GM23248 (cell line): ENCODE results near the gene TRIM32. TPM values are rescaled to one million over a fixed set of nuclear protein-coding genes. Genes with fewer than 3 reads are reported as not detected.

Experiments used
- DNase-seq: peaks from one replicate; pipeline ENCODE4 v3.0.0-alpha.2; 2015
- H2AFZ ChIP-seq: fragments of 200-600 bp; sonication (generic); 2 replicates; pipeline ENCODE4 v1.6.1; 2016; ENCODE audit warnings: antibody characterized with exemption
- H3F3A ChIP-seq: fragments of 200-600 bp; sonication (generic); 2 replicates; pipeline ENCODE4 v1.6.1; 2016; ENCODE audit warnings: mild to moderate bottlenecking, antibody characterized with exemption, mixed run types; ENCODE audit not compliant: insufficient read depth
- H3K27ac ChIP-seq: fragments of 200-600 bp; sonication (generic); 2 replicates; pipeline ENCODE4 v1.5.1; 2016; ENCODE audit warnings: mild to moderate bottlenecking
- H3K27me3 ChIP-seq: fragments of 200-600 bp; sonication (generic); replicated peaks from 2 replicates; pipeline ENCODE4 v1.6.1; 2016; ENCODE audit warnings: mild to moderate bottlenecking; ENCODE audit not compliant: insufficient read depth
- H3K36me3 ChIP-seq: fragments of 200-600 bp; sonication (generic); 2 replicates; pipeline ENCODE4 v1.6.1; 2016; ENCODE audit warnings: low read depth, mild to moderate bottlenecking
- H3K4me1 ChIP-seq: fragments of 200-600 bp; sonication (generic); 2 replicates; pipeline ENCODE4 v1.6.1; 2016; ENCODE audit warnings: mild to moderate bottlenecking; ENCODE audit not compliant: insufficient read depth
- H3K4me2 ChIP-seq: fragments of 200-600 bp; sonication (generic); one replicate; pipeline ENCODE4 v1.6.1; 2016; ENCODE audit warnings: mild to moderate bottlenecking; ENCODE audit not compliant: unreplicated experiment
- H3K4me3 ChIP-seq: fragments of 200-600 bp; sonication (generic); 2 replicates; pipeline ENCODE4 v1.5.1; 2016; ENCODE audit warnings: mild to moderate bottlenecking
- H3K79me2 ChIP-seq: fragments of 200-600 bp; sonication (generic); 2 replicates; pipeline ENCODE4 v1.6.1; 2016; ENCODE audit warnings: mild to moderate bottlenecking; ENCODE audit not compliant: insufficient read depth
- H3K9ac ChIP-seq: fragments of 200-600 bp; sonication (generic); 2 replicates; pipeline ENCODE4 v1.6.1; 2016; ENCODE audit warnings: mild to moderate bottlenecking
- H3K9me2 ChIP-seq: fragments of 200-600 bp; sonication (generic); 2 replicates; pipeline ENCODE4 v1.6.1; 2016; ENCODE audit warnings: mixed run types, mild to moderate bottlenecking, moderate library complexity; ENCODE audit not compliant: insufficient read depth
- H3K9me3 ChIP-seq: fragments of 200-600 bp; sonication (generic); one replicate; pipeline ENCODE4 v1.6.1; 2017; ENCODE audit warnings: low read depth
- H4K20me1 ChIP-seq: fragments of 200-600 bp; sonication (generic); 2 replicates; pipeline ENCODE4 v1.6.0; 2016; ENCODE audit not compliant: insufficient read depth
- EZH2 ChIP-seq: fragments of 200-600 bp; sonication (generic); IDR thresholded peaks from 2 replicates; pipeline ENCODE4 v1.6.1; 2018; ENCODE audit warnings: antibody characterized with exemption, mild to moderate bottlenecking; ENCODE audit not compliant: insufficient read depth, poor library complexity, severe bottlenecking
- EZH2phosphoT487 ChIP-seq: fragments of 200-600 bp; sonication (generic); IDR thresholded peaks from 2 replicates; pipeline ENCODE4 v1.6.1; 2018; ENCODE audit warnings: antibody characterized with exemption, moderate library complexity, mild to moderate bottlenecking, low read depth; ENCODE audit not compliant: insufficient read depth
- WGBS, 2 experiments: methylation state at CpG; one replicate each; pipeline ENCODE4 v1.1.6; 2015 to 2017; ENCODE audit warnings: low lambda C conversion rate in 2 of 2, low coverage in 1 of 2; ENCODE audit errors: missing lambda C conversion rate in 2 of 2; 5-methylcytosine and 5-hydroxymethylcytosine counted together
- in situ Hi-C: fragments of 300-500 bp; cut with MboI; formaldehyde crosslinking; loops from 2 replicates; pipeline ENCODE4 v1.15.0; 2020
- polyA plus RNA-seq: library from polyadenylated mRNA; unstranded; fragments of >200 nt; fragmentation: Nextera tagmentation; extraction: Ambion mirVana; gene quantifications from 2 replicates; pipeline ENCODE4 v1.2.1, GENCODE V29; 2016
- total RNA-seq: library from RNA; depleted of rRNA; stranded (reverse); fragments of >200 nt; shearing (Covaris generic); gene quantifications from 2 replicates; pipeline ENCODE4 v1.2.3, GENCODE V29; 2014

Gene TRIM32
- total and polyA plus RNA-seq, 2 experiments from 2014 or later: 34.5 to 41.9 TPM

GRCh38 chr9:116718111-116718510, 31.0 kb downstream of the TRIM32 start:
- no peaks in the 10 kb centered on the region for H3F3A ChIP-seq
- H3K27ac ChIP-seq: no peak overlapping the region
- no peak for TF ChIP-seq EZH2phosphoT487
- TF ChIP-seq EZH2: no peak
- H4K20me1 ChIP-seq: no peaks in the 10 kb centered on the region
- 95 to 97% methylated on average over 4 of the region's 4 CpGs for WGBS, 2 experiments
- H3K9me2 ChIP-seq: no peaks in the 10 kb centered on the region
- no peak overlapping the region for H3K9ac ChIP-seq
- no peaks in the 10 kb centered on the region for H3K9me3 ChIP-seq
- in situ Hi-C loops: no loop called here
- peaks cover 12% of the 10 kb centered on the region for H3K4me1 ChIP-seq
- DNase-seq: no peak
- H3K4me2 ChIP-seq: no peak overlapping the region
- H3K79me2 ChIP-seq: no peaks in the 10 kb centered on the region
- no peaks in the 10 kb centered on the region for H3K27me3 ChIP-seq
- H3K4me3 ChIP-seq: no peak overlapping the region
- H3K36me3 ChIP-seq: no peaks in the 10 kb centered on the region
- no peak overlapping the region for H2AFZ ChIP-seq

- Histone ChIP-seq H3K4me2 (no peak overlapping the region), H3K9ac (no peak overlapping the region), H3K4me3 (no peak overlapping the region), H4K20me1 (no peaks in the 10 kb centered on the region), H3K27ac (no peak overlapping the region), H3K36me3 (no peaks in the 10 kb centered on the region), H3K9me3 (no peaks in the 10 kb centered on the region), H3F3A (no peaks in the 10 kb centered on the region), H2AFZ (no peak overlapping the region), H3K79me2 (no peaks in the 10 kb centered on the region), H3K4me1 (peaks cover 12% of the 10 kb centered on the region), H3K27me3 (no peaks in the 10 kb centered on the region), H3K9me2 (no peaks in the 10 kb centered on the region)
- no peak for TF ChIP-seq EZH2
- TF ChIP-seq EZH2phosphoT487: no peak
- 91 to 93% methylated on average over 2 of the region's 2 CpGs for WGBS, 2 experiments
- no peak for DNase-seq
- in situ Hi-C loops: no loop called here
Measured at GRCh38 chr9:116720111-116720510, 33.0 kb downstream of the TRIM32 start.

- Histone ChIP-seq H3F3A (no peaks in the 10 kb centered on the region), H3K4me1 (peaks cover 12% of the 10 kb centered on the region), H3K9me2 (no peaks in the 10 kb centered on the region), H3K36me3 (no peaks in the 10 kb centered on the region), H3K4me3 (no peak overlapping the region), H3K79me2 (no peaks in the 10 kb centered on the region), H2AFZ (no peak overlapping the region), H4K20me1 (no peaks in the 10 kb centered on the region), H3K27me3 (no peaks in the 10 kb centered on the region), H3K27ac (no peak overlapping the region), H3K9me3 (no peaks in the 10 kb centered on the region), H3K9ac (no peak overlapping the region), H3K4me2 (no peak overlapping the region)
- TF ChIP-seq EZH2phosphoT487: no peak
- TF ChIP-seq EZH2: no peak
- whole genome bisulfite sequencing, 2 experiments: 85 to 93% methylated on average over 3 of the region's 3 CpGs
- in situ Hi-C loops: no loop called here
- no peak for DNase-seq
Measured at GRCh38 chr9:116721411-116721810, 34.3 kb downstream of the TRIM32 start.

- 42 to 47% methylated on average over 2 of the region's 2 CpGs for WGBS, 2 experiments
- Histone ChIP-seq H2AFZ (no peak overlapping the region), H3K27ac (no peak overlapping the region), H3K9me3 (no peaks in the 10 kb centered on the region), H3K36me3 (no peaks in the 10 kb centered on the region), H3K4me3 (no peak overlapping the region), H3K9ac (no peak overlapping the region), H3F3A (no peaks in the 10 kb centered on the region), H3K4me1 (peaks cover 7% of the 10 kb centered on the region), H3K27me3 (no peaks in the 10 kb centered on the region), H4K20me1 (no peaks in the 10 kb centered on the region), H3K9me2 (no peaks in the 10 kb centered on the region), H3K4me2 (no peak overlapping the region), H3K79me2 (no peaks in the 10 kb centered on the region)
- no peak for DNase-seq
- TF ChIP-seq EZH2phosphoT487 (no peak), EZH2 (no peak)
- in situ Hi-C loops: no loop called here
Measured at GRCh38 chr9:116721944-116722343, 34.8 kb downstream of the TRIM32 start.

GRCh38 chr9:116724123-116724522, 37.0 kb downstream of the TRIM32 start:
- H2AFZ ChIP-seq: no peak overlapping the region
- no peaks in the 10 kb centered on the region for H3K79me2 ChIP-seq
- TF ChIP-seq EZH2: no peak
- TF ChIP-seq EZH2phosphoT487: no peak
- no peaks in the 10 kb centered on the region for H3K27me3 ChIP-seq
- no peaks in the 10 kb centered on the region for H3F3A ChIP-seq
- no peak for DNase-seq
- no peak overlapping the region for H3K27ac ChIP-seq
- H3K36me3 ChIP-seq: no peaks in the 10 kb centered on the region
- 23 to 29% methylated on average over 3 of the region's 3 CpGs for WGBS, 2 experiments
- H3K9me3 ChIP-seq: no peaks in the 10 kb centered on the region
- H3K4me2 ChIP-seq: no peak overlapping the region
- H3K4me3 ChIP-seq: no peak overlapping the region
- in situ Hi-C loops: no loop called here
- H3K4me1 ChIP-seq: no peaks in the 10 kb centered on the region
- H4K20me1 ChIP-seq: no peaks in the 10 kb centered on the region
- H3K9ac ChIP-seq: no peak overlapping the region
- H3K9me2 ChIP-seq: no peaks in the 10 kb centered on the region
